BLaER1 (cell line): ENCODE measurements around the gene PPP1R3G.
"Not testable (repeated sequence)": the region's sequence is repeated elsewhere in the genome, so short reads cannot be mapped to it uniquely, and the experiment has no call there.

Source experiments
- H3K27ac ChIP-seq: shearing (Covaris generic); formaldehyde crosslinking; 2 replicates; pipeline ENCODE4 v1.8.1; 2022
- H3K27me3 ChIP-seq: shearing (Covaris generic); formaldehyde crosslinking; 2 replicates; pipeline ENCODE4 v1.8.1; 2022
- H3K36me3 ChIP-seq: shearing (Covaris generic); formaldehyde crosslinking; 2 replicates; pipeline ENCODE4 v1.8.1; 2022
- H3K4me1 ChIP-seq: shearing (Covaris generic); formaldehyde crosslinking; 2 replicates; pipeline ENCODE4 v1.8.1; 2022
- H3K4me2 ChIP-seq: shearing (Covaris generic); formaldehyde crosslinking; 2 replicates; pipeline ENCODE4 v1.8.1; 2022
- H3K4me3 ChIP-seq: shearing (Covaris generic); formaldehyde crosslinking; 2 replicates; pipeline ENCODE4 v1.8.1; 2022
- H3K9ac ChIP-seq: shearing (Covaris generic); formaldehyde crosslinking; 2 replicates; pipeline ENCODE4 v1.8.1; 2022
- H3K9me3 ChIP-seq: shearing (Covaris generic); formaldehyde crosslinking; 2 replicates; pipeline ENCODE4 v1.8.1; 2022
- H4K20me1 ChIP-seq: shearing (Covaris generic); formaldehyde crosslinking; 2 replicates; pipeline ENCODE4 v1.8.1; 2022
- Cebpa-rat ChIP-seq: shearing (Covaris generic); IDR thresholded peaks from 2 replicates; pipeline ENCODE4 v1.8.1; 2022

The PPP1R3G gene

GRCh38 chr6:5112066-5112799 lies 27.1 kb downstream of the PPP1R3G start:
- H3K27ac ChIP-seq, result no peak overlapping the region
- H3K27me3 ChIP-seq, result no peaks in the 10 kb centered on the region
- TF ChIP-seq Cebpa-rat, result no peak
- H3K36me3 ChIP-seq, result peaks cover 62% of the 10 kb centered on the region
- no peaks in the 10 kb centered on the region for H3K9me3 ChIP-seq
- H3K9ac ChIP-seq, result no peak overlapping the region
- H3K4me2 ChIP-seq, result peak overlapping the region; percentile 53
- H3K4me1 ChIP-seq, result peaks cover 25% of the 10 kb centered on the region
- no peak overlapping the region for H3K4me3 ChIP-seq
- H4K20me1 ChIP-seq, result peaks cover 51% of the 10 kb centered on the region

DNA sequence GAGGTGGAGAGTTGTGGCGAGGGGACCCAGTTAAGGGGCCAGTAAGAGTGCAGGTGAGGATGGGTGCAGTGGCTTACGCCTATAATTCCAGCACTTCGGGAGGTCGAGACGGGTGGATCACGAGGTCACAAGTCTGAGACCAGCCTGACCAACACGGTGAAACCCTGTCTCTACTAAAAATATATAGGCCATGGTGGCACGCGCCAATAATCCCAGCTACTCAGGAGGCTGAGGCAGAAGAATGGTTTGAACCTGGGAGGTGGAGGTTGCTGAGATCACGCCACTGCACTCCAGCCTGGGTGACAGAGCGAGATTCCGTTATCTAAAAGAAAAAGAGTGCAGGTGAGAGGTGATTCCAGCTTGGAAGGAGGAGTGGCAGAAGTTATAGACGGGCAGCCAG lies 28.0 kb downstream of the PPP1R3G start:
- no peak for TF ChIP-seq Cebpa-rat
- Histone ChIP-seq H3K36me3 (peaks cover 57% of the 10 kb centered on the region), H3K4me1 (peaks cover 25% of the 10 kb centered on the region), H3K27me3 (no peaks in the 10 kb centered on the region), H3K4me3 (no peak overlapping the region), H3K9ac (no peak overlapping the region), H3K9me3 (no peaks in the 10 kb centered on the region), H3K27ac (no peak overlapping the region), H4K20me1 (peaks cover 47% of the 10 kb centered on the region), H3K4me2 (peak overlapping the region; percentile 53)

- H4K20me1 ChIP-seq, result peaks cover 41% of the 10 kb centered on the region
- no peaks in the 10 kb centered on the region for H3K27me3 ChIP-seq
- H3K4me2 ChIP-seq, result no peak overlapping the region
- H3K36me3 ChIP-seq, result peaks cover 43% of the 10 kb centered on the region
- H3K9ac ChIP-seq, result no peak overlapping the region
- H3K9me3 ChIP-seq, result no peaks in the 10 kb centered on the region
- TF ChIP-seq Cebpa-rat, result no peak
- peaks cover 21% of the 10 kb centered on the region for H3K4me1 ChIP-seq
- H3K27ac ChIP-seq, result no peak overlapping the region
- H3K4me3 ChIP-seq, result no peak overlapping the region
Observed at GRCh38 chr6:5115168-5115567, 30.0 kb downstream of the PPP1R3G start.

- Histone ChIP-seq H3K27me3 (no peaks in the 10 kb centered on the region), H3K36me3 (peaks cover 38% of the 10 kb centered on the region), H4K20me1 (peaks cover 40% of the 10 kb centered on the region), H3K4me1 (peaks cover 21% of the 10 kb centered on the region), H3K4me2 (no peak overlapping the region), H3K9ac (no peak overlapping the region), H3K9me3 (peaks cover 9% of the 10 kb centered on the region), H3K27ac (no peak overlapping the region), H3K4me3 (no peak overlapping the region)
- TF ChIP-seq Cebpa-rat, result no peak
Observed at GRCh38 chr6:5116243-5116991, 31.3 kb downstream of the PPP1R3G start.

GRCh38 chr6:5119090-5119951 lies 34.2 kb downstream of the PPP1R3G start:
- peaks cover 31% of the 10 kb centered on the region; the same call in 1 of the 2 replicates for H4K20me1 ChIP-seq
- H3K4me1 ChIP-seq, result peaks cover 24% of the 10 kb centered on the region

GRCh38 chr6:5120011-5120410 lies 34.9 kb downstream of the PPP1R3G start:
- Histone ChIP-seq H3K4me3 (no peak overlapping the region), H3K4me1 (peaks cover 31% of the 10 kb centered on the region), H3K9ac (no peak overlapping the region), H3K4me2 (no peak overlapping the region), H3K27ac (no peak overlapping the region), H3K27me3 (no peaks in the 10 kb centered on the region), H4K20me1 (peaks cover 31% of the 10 kb centered on the region; the same call in 1 of the 2 replicates), H3K9me3 (peaks cover 12% of the 10 kb centered on the region), H3K36me3 (peaks cover 27% of the 10 kb centered on the region)
- TF ChIP-seq Cebpa-rat, result no peak

More at GRCh38 chr6:5119090-5119951, 34.2 kb downstream of the PPP1R3G start:
- H3K27ac ChIP-seq, result no peak overlapping the region
- H3K27me3 ChIP-seq, result no peaks in the 10 kb centered on the region
- no peak overlapping the region for H3K4me2 ChIP-seq
- no peak overlapping the region for H3K4me3 ChIP-seq
- no peak for TF ChIP-seq Cebpa-rat
- peaks cover 28% of the 10 kb centered on the region for H3K36me3 ChIP-seq
- H3K9ac ChIP-seq, result no peak overlapping the region
- peaks cover 12% of the 10 kb centered on the region for H3K9me3 ChIP-seq

GRCh38 chr6:5120543-5120942 lies 35.4 kb downstream of the PPP1R3G start:
- H3K4me3 ChIP-seq, H3K27me3 ChIP-seq, H3K27ac ChIP-seq, H3K4me2 ChIP-seq, H3K9ac ChIP-seq: not testable (repeated sequence)
- H4K20me1 ChIP-seq, result peaks cover 27% of the 10 kb centered on the region; the same call in 1 of the 2 replicates
- H3K4me1 ChIP-seq, result peaks cover 36% of the 10 kb centered on the region
- peaks cover 12% of the 10 kb centered on the region for H3K9me3 ChIP-seq
- H3K36me3 ChIP-seq, result peaks cover 27% of the 10 kb centered on the region

- H3K27me3 ChIP-seq, result no peaks in the 10 kb centered on the region
- H3K36me3 ChIP-seq, result peaks cover 27% of the 10 kb centered on the region
- no peak overlapping the region for H3K4me2 ChIP-seq
- TF ChIP-seq Cebpa-rat, result no peak
- H4K20me1 ChIP-seq, result peaks cover 17% of the 10 kb centered on the region; the same call in 1 of the 2 replicates
- no peak overlapping the region for H3K27ac ChIP-seq
- peaks cover 12% of the 10 kb centered on the region for H3K9me3 ChIP-seq
- peaks cover 46% of the 10 kb centered on the region for H3K4me1 ChIP-seq
- no peak overlapping the region for H3K9ac ChIP-seq
- no peak overlapping the region for H3K4me3 ChIP-seq
Observed at GRCh38 chr6:5121479-5121878, 36.3 kb downstream of the PPP1R3G start.

GRCh38 chr6:5121956-5122355 lies 36.8 kb downstream of the PPP1R3G start:
- peaks cover 50% of the 10 kb centered on the region for H3K4me1 ChIP-seq
- H3K27ac ChIP-seq, result no peak overlapping the region
- H3K27me3 ChIP-seq, result no peaks in the 10 kb centered on the region
- no peak overlapping the region for H3K4me3 ChIP-seq
- H3K4me2 ChIP-seq, result no peak overlapping the region
- no peak overlapping the region for H3K9ac ChIP-seq
- peaks cover 12% of the 10 kb centered on the region for H3K9me3 ChIP-seq
- peaks cover 13% of the 10 kb centered on the region; the same call in 1 of the 2 replicates for H4K20me1 ChIP-seq
- TF ChIP-seq Cebpa-rat, result no peak
- H3K36me3 ChIP-seq, result peaks cover 27% of the 10 kb centered on the region
